ENCODE measurements around the gene KIF21B.

Gene KIF21B

DNA sequence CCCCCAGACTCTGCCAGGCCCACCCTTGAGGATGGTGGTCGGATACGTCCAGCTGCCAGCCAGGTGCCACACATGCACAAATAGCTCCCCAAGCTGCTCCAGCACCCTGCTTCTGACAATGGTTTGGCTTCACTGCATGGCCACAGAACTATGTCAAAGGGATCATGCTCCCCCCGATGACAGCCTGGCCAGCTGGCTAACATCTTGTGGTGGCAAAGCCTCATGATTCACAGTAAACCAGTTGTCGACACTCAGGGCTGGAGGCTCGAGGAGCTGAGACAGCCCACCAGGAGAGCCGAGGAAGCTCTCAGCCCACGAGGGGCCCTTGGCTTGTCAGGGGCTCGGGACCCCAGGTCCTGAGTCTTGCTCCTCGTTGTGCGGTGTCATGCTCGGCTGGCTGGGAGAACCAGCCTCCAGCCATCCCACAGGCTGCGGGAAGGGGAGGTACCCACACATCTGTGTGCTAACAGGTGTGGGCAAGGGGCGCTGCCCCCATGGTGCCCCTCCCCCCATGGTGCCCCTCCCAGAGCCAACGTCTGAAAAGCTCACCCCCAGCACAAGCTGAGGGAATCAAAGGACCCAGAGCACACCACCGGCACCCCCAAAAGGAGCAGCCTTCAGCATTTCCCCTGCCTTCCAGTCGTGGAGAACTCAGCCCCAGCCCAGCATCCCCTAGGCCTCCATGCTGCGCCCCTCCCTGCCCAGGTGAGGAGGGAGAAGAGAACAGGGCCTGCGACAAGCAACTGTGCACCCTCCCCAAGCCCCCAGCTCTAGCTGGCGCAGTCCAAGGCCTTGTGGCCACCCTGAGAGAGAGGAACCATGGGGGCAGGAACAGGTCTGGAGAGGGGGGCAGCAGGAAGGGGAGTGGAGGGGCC, 41.2 kb downstream of the KIF21B start:
- TF ChIP-seq, protein P1, sequence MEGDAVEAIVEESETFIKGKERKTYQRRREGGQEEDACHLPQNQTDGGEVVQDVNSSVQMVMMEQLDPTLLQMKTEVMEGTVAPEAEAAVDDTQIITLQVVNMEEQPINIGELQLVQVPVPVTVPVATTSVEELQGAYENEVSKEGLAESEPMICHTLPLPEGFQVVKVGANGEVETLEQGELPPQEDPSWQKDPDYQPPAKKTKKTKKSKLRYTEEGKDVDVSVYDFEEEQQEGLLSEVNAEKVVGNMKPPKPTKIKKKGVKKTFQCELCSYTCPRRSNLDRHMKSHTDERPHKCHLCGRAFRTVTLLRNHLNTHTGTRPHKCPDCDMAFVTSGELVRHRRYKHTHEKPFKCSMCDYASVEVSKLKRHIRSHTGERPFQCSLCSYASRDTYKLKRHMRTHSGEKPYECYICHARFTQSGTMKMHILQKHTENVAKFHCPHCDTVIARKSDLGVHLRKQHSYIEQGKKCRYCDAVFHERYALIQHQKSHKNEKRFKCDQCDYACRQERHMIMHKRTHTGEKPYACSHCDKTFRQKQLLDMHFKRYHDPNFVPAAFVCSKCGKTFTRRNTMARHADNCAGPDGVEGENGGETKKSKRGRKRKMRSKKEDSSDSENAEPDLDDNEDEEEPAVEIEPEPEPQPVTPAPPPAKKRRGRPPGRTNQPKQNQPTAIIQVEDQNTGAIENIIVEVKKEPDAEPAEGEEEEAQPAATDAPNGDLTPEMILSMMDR (conservative IDR thresholded peaks at IDR 0.05) = no peak
- no peak for TF ChIP-seq ZFX (IDR thresholded peaks at IDR 0.05)
- H3K27ac ChIP-seq = no peak overlapping the region

DNA sequence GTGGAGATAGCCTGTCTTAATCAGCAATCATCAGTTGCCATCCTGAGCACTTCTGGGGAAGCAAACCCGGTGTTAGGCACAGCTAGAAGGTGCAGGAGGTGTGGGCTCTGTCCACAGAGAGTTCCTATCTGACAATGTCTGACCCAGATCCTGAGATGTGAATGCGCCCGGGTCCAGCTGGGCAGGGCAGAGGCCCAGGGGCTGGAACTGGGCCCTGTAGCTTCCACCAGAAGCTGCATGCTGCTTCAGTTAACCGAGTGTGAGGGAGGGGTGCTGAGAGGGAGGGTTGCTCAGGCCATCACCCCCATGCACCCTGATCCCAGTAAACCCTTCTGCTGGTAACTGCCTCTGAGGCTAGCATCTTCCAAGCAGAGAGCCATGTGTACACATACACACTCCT, 42.2 kb downstream of the KIF21B start:
- TF ChIP-seq, protein P1 (conservative IDR thresholded peaks at IDR 0.05) = no peak
- TF ChIP-seq ZFX (IDR thresholded peaks at IDR 0.05) = no peak
- no peak overlapping the region for H3K27ac ChIP-seq

DNA sequence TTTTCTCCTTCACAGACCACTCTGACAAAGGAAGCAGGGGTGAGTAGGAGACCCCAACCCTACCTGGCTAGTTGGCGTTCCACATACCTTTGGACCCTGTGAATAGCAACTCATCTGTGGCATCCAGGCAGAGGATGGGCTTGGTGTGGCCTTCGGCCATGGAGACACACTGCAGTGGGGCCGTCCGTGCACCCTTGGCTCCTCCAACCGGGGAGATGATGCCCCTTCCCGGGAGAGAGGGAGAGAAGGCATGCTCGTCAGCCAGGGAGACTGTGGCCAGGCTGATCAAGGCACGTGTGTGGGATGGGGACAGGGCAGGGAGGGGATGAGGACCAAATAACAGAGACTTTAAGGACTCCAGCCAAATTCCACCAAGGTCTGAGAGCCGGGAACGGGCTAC, 42.6 kb downstream of the KIF21B start:
- TF ChIP-seq, protein P1 (conservative IDR thresholded peaks at IDR 0.05) = no peak
- no peak for TF ChIP-seq ZFX (IDR thresholded peaks at IDR 0.05)
- H3K27ac ChIP-seq = no peak overlapping the region

DNA sequence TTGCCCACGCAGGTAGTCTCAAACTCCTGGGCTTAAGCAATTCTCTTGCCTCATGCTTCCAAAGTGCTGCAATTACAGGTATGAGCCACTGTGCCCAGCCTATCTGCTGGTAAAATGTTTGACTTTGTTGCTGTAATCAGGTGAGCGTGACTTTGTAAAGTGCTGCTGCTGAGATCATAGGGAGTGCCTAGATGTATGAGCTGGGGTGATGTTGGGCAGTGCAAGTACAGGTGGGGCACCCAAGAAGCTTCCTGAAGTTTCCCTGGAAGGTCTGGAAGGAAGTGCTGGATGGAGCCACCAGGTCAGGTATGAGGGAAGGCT, 43.1 kb downstream of the KIF21B start:
- no peak for TF ChIP-seq ZFX (IDR thresholded peaks at IDR 0.05)
- TF ChIP-seq, protein P1 (conservative IDR thresholded peaks at IDR 0.05) = no peak
- no peak overlapping the region for H3K27ac ChIP-seq

DNA sequence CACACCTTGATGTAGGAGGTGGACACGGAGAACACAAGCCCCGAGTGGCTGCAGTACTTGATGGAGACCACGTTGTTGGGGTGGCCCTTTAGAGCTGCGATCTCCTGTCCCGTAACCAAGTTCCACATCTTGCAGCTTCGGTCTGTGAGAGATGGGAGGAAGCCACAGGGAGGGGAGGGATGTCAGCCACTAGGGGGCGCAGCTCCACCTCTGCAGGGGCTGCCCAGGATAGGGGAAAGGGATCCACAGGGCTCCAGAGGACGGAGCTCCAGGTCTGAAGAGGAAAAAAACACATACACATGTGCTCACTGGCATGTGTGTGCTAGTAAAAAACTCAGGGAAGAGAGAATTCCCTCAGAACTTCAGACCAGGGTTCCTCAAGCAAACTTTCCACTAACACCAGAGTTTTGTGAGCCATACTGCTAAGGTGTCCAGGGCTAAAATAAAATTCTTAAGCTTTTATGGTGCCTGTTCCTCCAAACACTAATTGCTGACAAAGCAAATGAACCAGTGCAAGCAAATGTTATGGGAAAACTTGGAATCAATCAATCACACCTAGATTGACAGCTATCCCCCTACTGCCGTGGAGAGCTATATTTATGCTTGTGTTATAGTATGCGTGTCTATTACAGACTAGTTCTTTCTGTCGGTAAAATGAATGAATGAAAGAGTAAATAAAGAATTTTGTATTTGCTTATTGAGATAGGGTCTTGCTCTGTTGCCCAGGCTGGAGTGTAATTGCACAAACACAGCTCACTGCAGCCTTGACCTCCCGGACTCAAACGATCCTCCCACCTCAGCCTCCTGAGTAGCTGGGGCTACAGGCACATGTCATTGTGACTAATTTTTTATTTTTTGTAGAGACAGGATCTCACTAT, 43.7 kb downstream of the KIF21B start:
- TF ChIP-seq, protein P1 (conservative IDR thresholded peaks at IDR 0.05) = peak; percentile 94
- no peak for TF ChIP-seq ZFX (IDR thresholded peaks at IDR 0.05)
- H3K27ac ChIP-seq = no peak overlapping the region

DNA sequence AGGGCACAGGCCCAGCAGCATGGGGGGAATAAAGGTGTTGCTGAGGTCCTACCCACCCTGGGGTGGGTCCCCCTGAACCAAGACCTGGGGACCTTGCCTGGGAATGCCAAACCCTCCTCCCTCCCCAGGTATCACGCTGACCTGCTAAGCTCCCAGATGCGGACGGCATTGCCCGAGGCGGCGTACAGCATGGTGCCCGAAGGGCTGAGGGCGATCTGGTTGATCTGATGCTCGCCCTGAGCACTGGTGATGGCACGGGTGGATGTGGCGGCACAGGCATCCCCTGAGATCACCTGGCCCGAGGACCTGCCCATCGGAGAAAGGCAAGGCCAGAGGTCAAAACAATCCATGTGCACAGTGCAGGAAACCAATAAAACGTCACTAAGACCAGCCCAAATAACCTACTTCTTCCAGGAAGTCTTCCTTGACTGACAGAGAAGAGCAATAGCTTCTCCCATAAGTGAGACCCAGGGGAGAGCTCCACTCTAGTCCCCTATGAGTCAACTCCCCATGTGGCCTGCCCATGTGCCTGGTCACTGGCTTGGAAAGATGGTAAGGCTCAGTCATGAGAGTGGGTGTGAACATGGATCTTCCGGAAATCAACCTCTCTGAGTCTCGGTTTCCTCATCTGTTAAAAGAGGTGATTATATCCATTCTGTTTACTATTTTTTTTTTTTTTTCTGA, 46.3 kb downstream of the KIF21B start:
- no peak overlapping the region for H3K27ac ChIP-seq
- TF ChIP-seq ZFX (IDR thresholded peaks at IDR 0.05) = no peak
- TF ChIP-seq, protein P1 (conservative IDR thresholded peaks at IDR 0.05) = no peak
